H9 (cell line): ENCODE measurements around the gene PRPF8. TPM values are rescaled to one million over a fixed set of nuclear protein-coding genes. Genes with fewer than 3 reads are reported as not detected.
A peak's percentile ranks its signal among the peaks of the same experiment; 100 is the strongest.

Experiments used
- DNase-seq: peaks from one replicate; pipeline ENCODE4 v3.0.0-alpha.2; 2017
- H2AFZ ChIP-seq: one replicate; pipeline ENCODE4 v1.6.1; 2013; ENCODE audit warnings: mild to moderate bottlenecking, low read length, control low read depth, moderate library complexity
- H2AK5ac ChIP-seq: 2 replicates; pipeline ENCODE4 v1.6.1; 2013; ENCODE audit warnings: low read length, control low read depth, mixed read lengths; ENCODE audit not compliant: insufficient read length
- H2BK120ac ChIP-seq: one replicate; pipeline ENCODE4 v1.6.1; 2013; ENCODE audit warnings: low read depth, mild to moderate bottlenecking, low read length, control low read depth, inconsistent platforms; ENCODE audit not compliant: poor library complexity, severe bottlenecking
- H2BK12ac ChIP-seq: 2 replicates; pipeline ENCODE4 v1.6.1; 2013; ENCODE audit warnings: low read length, control low read depth, mixed read lengths, low read depth; ENCODE audit not compliant: insufficient read length
- H2BK15ac ChIP-seq: 2 replicates; pipeline ENCODE4 v1.6.1; 2013; ENCODE audit warnings: low read depth, low read length, control low read depth
- H2BK20ac ChIP-seq: one replicate; pipeline ENCODE4 v1.6.1; 2013; ENCODE audit warnings: low read depth, mild to moderate bottlenecking, low read length, control low read depth, inconsistent platforms; ENCODE audit not compliant: poor library complexity, severe bottlenecking
- H2BK5ac ChIP-seq: 2 replicates; pipeline ENCODE4 v1.6.1; 2013; ENCODE audit warnings: low read length, control low read depth, mixed read lengths; ENCODE audit not compliant: insufficient read length
- H3K14ac ChIP-seq: 2 replicates; pipeline ENCODE4 v1.6.1; 2013; ENCODE audit warnings: low read length, control low read depth; ENCODE audit not compliant: insufficient read depth
- H3K18ac ChIP-seq: 2 replicates; pipeline ENCODE4 v1.6.1; 2013; ENCODE audit warnings: low read depth, mild to moderate bottlenecking, mixed read lengths, low read length, control low read depth; ENCODE audit not compliant: insufficient read length
- H3K23ac ChIP-seq: 2 replicates; pipeline ENCODE4 v1.6.1; 2013; ENCODE audit warnings: low read length, control low read depth, mixed read lengths, low read depth; ENCODE audit not compliant: insufficient read length
- H3K23me2 ChIP-seq: 2 replicates; pipeline ENCODE4 v1.6.1; 2013; ENCODE audit warnings: low read depth, mild to moderate bottlenecking, mixed read lengths, low read length, control low read depth; ENCODE audit not compliant: insufficient read length, poor library complexity, severe bottlenecking
- H3K27ac ChIP-seq: 2 replicates; pipeline ENCODE4 v1.5.1; 2013; ENCODE audit warnings: low read length, control low read depth, mixed read lengths, low read depth; ENCODE audit not compliant: insufficient read length
- H3K27me3 ChIP-seq: 2 replicates; pipeline ENCODE4 v1.6.1; 2013; ENCODE audit warnings: low read length, control low read depth, inconsistent platforms; ENCODE audit not compliant: insufficient read depth
- H3K4ac ChIP-seq: 2 replicates; pipeline ENCODE4 v1.6.1; 2013; ENCODE audit warnings: low read depth, mild to moderate bottlenecking, control low read depth, inconsistent platforms, low read length, moderate library complexity
- H3K4me1 ChIP-seq: 2 replicates; pipeline ENCODE4 v1.6.1; 2013; ENCODE audit warnings: low read length, control low read depth, inconsistent platforms; ENCODE audit not compliant: insufficient read depth
- H3K4me2 ChIP-seq: 2 replicates; pipeline ENCODE4 v1.6.1; 2013; ENCODE audit warnings: low read length, control low read depth, mixed read lengths; ENCODE audit not compliant: insufficient read length, insufficient read depth
- H3K56ac ChIP-seq: 2 replicates; pipeline ENCODE4 v1.6.1; 2013; ENCODE audit warnings: low read depth, mild to moderate bottlenecking, mixed read lengths, low read length, control low read depth; ENCODE audit not compliant: insufficient read length
- H3K79me1 ChIP-seq: 2 replicates; pipeline ENCODE4 v1.6.1; 2013; ENCODE audit warnings: low read depth, mild to moderate bottlenecking, moderate library complexity, low read length, control low read depth, inconsistent platforms; ENCODE audit not compliant: insufficient read depth, poor library complexity, severe bottlenecking
- H3K79me2 ChIP-seq: 2 replicates; pipeline ENCODE4 v1.6.1; 2013; ENCODE audit warnings: low read length, control low read depth, inconsistent platforms; ENCODE audit not compliant: insufficient read depth
- H3K9ac ChIP-seq: 2 replicates; pipeline ENCODE4 v1.6.1; 2013; ENCODE audit warnings: low read length, control low read depth, mixed read lengths; ENCODE audit not compliant: insufficient read length; ENCODE audit errors: extremely low read depth
- H3K9me3 ChIP-seq: one replicate; pipeline ENCODE4 v1.6.1; 2013; ENCODE audit warnings: low read depth, low read length, inconsistent platforms; ENCODE audit not compliant: control insufficient read depth
- H3T11ph ChIP-seq: one replicate; pipeline ENCODE4 v1.6.1; 2013; ENCODE audit warnings: mild to moderate bottlenecking, low read length, control low read depth, inconsistent platforms
- H4K20me1 ChIP-seq: one replicate; pipeline ENCODE4 v1.6.1; 2013; ENCODE audit not compliant: control insufficient read depth, insufficient read length, insufficient read depth
- H4K5ac ChIP-seq: 2 replicates; pipeline ENCODE4 v1.6.1; 2013; ENCODE audit warnings: low read depth, mild to moderate bottlenecking, mixed read lengths, low read length, control low read depth; ENCODE audit not compliant: insufficient read length
- H4K8ac ChIP-seq: replicated peaks from 2 replicates; pipeline ENCODE4 v1.6.1; 2013; ENCODE audit warnings: low read length, control low read depth, mixed read lengths, low read depth; ENCODE audit not compliant: insufficient read length
- H4K91ac ChIP-seq: 2 replicates; pipeline ENCODE4 v1.6.1; 2013; ENCODE audit warnings: low read depth, mild to moderate bottlenecking, moderate library complexity, mixed read lengths, low read length, control low read depth; ENCODE audit not compliant: insufficient read length
- H3K27ac Mint-ChIP-seq, 3 experiments: 2 replicates in 2 of 3; 3 replicates in 1 of 3; pipeline ENCODE4 v1.8.0; 2020 to 2021; ENCODE audit warnings: mixed read lengths in 3 of 3, mild to moderate bottlenecking in 1 of 3, moderate library complexity in 1 of 3
- H3K27me3 Mint-ChIP-seq: 2 replicates; pipeline ENCODE4 v1.8.0; 2021; ENCODE audit warnings: low read depth, mild to moderate bottlenecking, moderate library complexity, mixed read lengths
- H3K36me3 Mint-ChIP-seq, 3 experiments: 2 replicates in 2 of 3; 3 replicates in 1 of 3; pipeline ENCODE4 v1.8.0; 2020 to 2021; ENCODE audit warnings: low read depth in 3 of 3, mixed read lengths in 3 of 3; ENCODE audit not compliant: insufficient read depth in 1 of 3
- H3K4me1 Mint-ChIP-seq, 2 experiments: 2 replicates each; pipeline ENCODE4 v1.8.0; 2020; ENCODE audit warnings: mixed read lengths in 2 of 2
- H3K4me3 Mint-ChIP-seq, 2 experiments: 2 replicates in 1 of 2; 3 replicates in 1 of 2; pipeline ENCODE4 v1.8.0; 2020 to 2021; ENCODE audit warnings: mild to moderate bottlenecking in 2 of 2, mixed read lengths in 2 of 2, moderate library complexity in 1 of 2
- H3K9me3 Mint-ChIP-seq, 2 experiments: 2 replicates in 1 of 2; 3 replicates in 1 of 2; pipeline ENCODE4 v1.8.0; 2020; ENCODE audit warnings: mild to moderate bottlenecking in 2 of 2, mixed read lengths in 2 of 2, moderate library complexity in 1 of 2
- WGBS: extraction: QIAGEN DNeasy Blood & Tissue Kit; methylation state at CpG from one replicate; pipeline ENCODE4 v1.1.7; 2013; ENCODE audit warnings: missing lambda C conversion rate, low lambda C conversion rate, mixed read lengths; ENCODE audit not compliant: insufficient read length; ENCODE audit errors: extremely low coverage; 5-methylcytosine and 5-hydroxymethylcytosine counted together
- total RNA-seq: library from RNA; stranded (reverse); gene quantifications from 2 replicates; pipeline ENCODE4 v1.2.1, GENCODE V29; 2021
- TF ChIP-seq, protein P1 (sequence below): fragments of 200-600 bp; sonication (generic); conservative IDR thresholded peaks from 3 replicates; pipeline ENCODE4 v1.8.0; 2021; ENCODE audit warnings: antibody characterized with exemption, mild to moderate bottlenecking

Gene PRPF8
- total RNA-seq, 1 experiment from 2014 or later: 408 TPM

DNA sequence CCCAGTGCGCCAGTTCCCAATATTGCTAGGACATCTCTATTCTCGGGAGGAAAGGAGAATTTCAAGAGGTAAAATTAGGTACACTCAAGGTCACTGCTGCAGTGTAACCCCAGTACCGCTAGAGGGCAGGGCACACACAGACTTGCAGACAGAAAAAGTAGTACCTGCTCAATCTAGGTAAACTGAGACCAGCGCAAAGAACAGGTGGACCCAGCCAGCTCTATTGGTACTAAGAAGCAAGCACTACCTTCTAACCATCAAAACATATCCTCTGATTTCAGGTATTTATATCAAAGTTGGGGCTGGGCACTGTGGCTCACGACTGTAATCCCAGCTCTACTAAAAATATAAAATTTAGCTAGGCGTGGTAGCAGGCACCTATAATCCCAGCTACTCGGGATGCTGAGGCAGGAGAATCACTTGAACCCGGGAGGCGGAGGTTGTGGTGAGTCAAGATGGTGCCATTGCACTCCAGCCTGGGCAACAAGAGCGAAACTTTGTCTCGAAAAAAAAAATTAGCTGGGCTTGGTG is 36.3 kb upstream of the PRPF8 start:
- H2BK5ac ChIP-seq: no peak overlapping the region
- H3K23me2 ChIP-seq: peaks cover 11% of the 10 kb centered on the region
- H3K56ac ChIP-seq: no peak overlapping the region
- Mint-ChIP-seq H3K4me3 (no peak overlapping the region), H3K36me3 (peaks cover 0 to 2% (median 0%) of the 10 kb centered on the region in 3 experiments; a peak in 2 of 7 replicates), H3K27ac (no peak overlapping the region), H3K9me3 (no peaks in the 10 kb centered on the region), H3K4me1 (peaks cover 6 to 17% of the 10 kb centered on the region in 2 experiments), H3K27me3 (peaks cover 2% of the 10 kb centered on the region; the same call in 1 of the 2 replicates)
- no peak overlapping the region for H3K14ac ChIP-seq
- H2BK15ac ChIP-seq: no peak overlapping the region
- H3K4ac ChIP-seq: no peak overlapping the region
- H4K5ac ChIP-seq: no peak overlapping the region
- no peak overlapping the region for H2AK5ac ChIP-seq
- TF ChIP-seq, protein P1, sequence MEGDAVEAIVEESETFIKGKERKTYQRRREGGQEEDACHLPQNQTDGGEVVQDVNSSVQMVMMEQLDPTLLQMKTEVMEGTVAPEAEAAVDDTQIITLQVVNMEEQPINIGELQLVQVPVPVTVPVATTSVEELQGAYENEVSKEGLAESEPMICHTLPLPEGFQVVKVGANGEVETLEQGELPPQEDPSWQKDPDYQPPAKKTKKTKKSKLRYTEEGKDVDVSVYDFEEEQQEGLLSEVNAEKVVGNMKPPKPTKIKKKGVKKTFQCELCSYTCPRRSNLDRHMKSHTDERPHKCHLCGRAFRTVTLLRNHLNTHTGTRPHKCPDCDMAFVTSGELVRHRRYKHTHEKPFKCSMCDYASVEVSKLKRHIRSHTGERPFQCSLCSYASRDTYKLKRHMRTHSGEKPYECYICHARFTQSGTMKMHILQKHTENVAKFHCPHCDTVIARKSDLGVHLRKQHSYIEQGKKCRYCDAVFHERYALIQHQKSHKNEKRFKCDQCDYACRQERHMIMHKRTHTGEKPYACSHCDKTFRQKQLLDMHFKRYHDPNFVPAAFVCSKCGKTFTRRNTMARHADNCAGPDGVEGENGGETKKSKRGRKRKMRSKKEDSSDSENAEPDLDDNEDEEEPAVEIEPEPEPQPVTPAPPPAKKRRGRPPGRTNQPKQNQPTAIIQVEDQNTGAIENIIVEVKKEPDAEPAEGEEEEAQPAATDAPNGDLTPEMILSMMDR: peak; percentile 97
- H3K4me1 ChIP-seq: no peaks in the 10 kb centered on the region; the same call in 1 of the 2 replicates
- no peak overlapping the region for H3K27ac ChIP-seq
- no peaks in the 10 kb centered on the region for H3K79me2 ChIP-seq
- no peaks in the 10 kb centered on the region for H3K27me3 ChIP-seq
- no peaks in the 10 kb centered on the region for H4K20me1 ChIP-seq
- H3K18ac ChIP-seq: no peak overlapping the region
- H3K79me1 ChIP-seq: no peaks in the 10 kb centered on the region
- H4K8ac ChIP-seq: no peak overlapping the region
- no peak overlapping the region for H3K4me2 ChIP-seq
- WGBS: no CpG with 5 or more reads among the region's 11 CpGs
- H2BK20ac ChIP-seq: no peak overlapping the region
- H4K91ac ChIP-seq: no peak overlapping the region
- H2BK120ac ChIP-seq: no peak overlapping the region
- H3K9ac ChIP-seq: no peak overlapping the region
- no peaks in the 10 kb centered on the region for H3K9me3 ChIP-seq
- H3K23ac ChIP-seq: no peak overlapping the region
- peak; percentile 83 for DNase-seq
- no peak overlapping the region for H2BK12ac ChIP-seq
- H2AFZ ChIP-seq: no peak overlapping the region
- no peak overlapping the region for H3T11ph ChIP-seq
